Measurements from ENCODE around the gene NPAS3.

GRCh38 chr14:33669111-33669510, 730.4 kb downstream of the NPAS3 start:
- TF ChIP-seq CTCF (IDR thresholded peaks at IDR 0.05 in 2 of 3, conservative IDR thresholded peaks at IDR 0.05 in 1 of 3; ENCODE audit: borderline replicate concordance in 1 of 3, insufficient read depth in 1 of 3, low read depth in 2 of 3, low read length in 2 of 3) (no peak), POLR2AphosphoS5 (IDR thresholded peaks at IDR 0.05; ENCODE audit: low read depth, low read length) (no peak), POLR2A (IDR thresholded peaks at IDR 0.05; ENCODE audit: borderline replicate concordance, extremely low read depth, insufficient read depth, insufficient read length) (no peak), ZBTB33 (IDR thresholded peaks at IDR 0.05; ENCODE audit: extremely low read depth, insufficient replicate concordance, low read length) (no peak), EZH2 (IDR thresholded peaks at IDR 0.05) (no peak), EZH2phosphoT487 (IDR thresholded peaks at IDR 0.05; ENCODE audit: borderline replicate concordance) (no peak), ATF3 (IDR thresholded peaks at IDR 0.05) (no peak), EGR1 (IDR thresholded peaks at IDR 0.05; ENCODE audit: low read depth) (no peak)
